Measurements from ENCODE around the gene FKBP14. TPM values are rescaled to one million over a fixed set of nuclear protein-coding genes. Genes with fewer than 3 reads are reported as not detected.

The FKBP14 gene
- total RNA-seq, 1 experiment from 2014 or later = 11.5 TPM

GRCh38 chr7:30049173-30049572, 22.7 kb upstream of the FKBP14 start:
- Histone ChIP-seq H2AK5ac (ENCODE audit: insufficient read length, low read length) (no peak overlapping the region), H3K79me2 (ENCODE audit: insufficient read depth, low read length) (no peaks in the 10 kb centered on the region; the same call in 1 of the 2 replicates), H2BK15ac (ENCODE audit: low read depth, low read length) (no peak overlapping the region), H3K18ac (ENCODE audit: insufficient read length, low read depth, low read length) (no peak overlapping the region), H3T11ph (ENCODE audit: low read length) (no peak overlapping the region), H3K9ac (ENCODE audit: extremely low read depth, insufficient read length, low read length) (no peak overlapping the region), H2AFZ (ENCODE audit: low read length) (no peak overlapping the region), H3K23ac (ENCODE audit: insufficient read length, low read depth, low read length) (no peak overlapping the region), H3K56ac (ENCODE audit: insufficient read length, low read depth, low read length) (no peak overlapping the region), H4K5ac (ENCODE audit: insufficient read length, low read depth, low read length) (no peak overlapping the region), H3K4ac (ENCODE audit: low read depth, low read length) (no peak overlapping the region), H2BK20ac (ENCODE audit: low read depth, low read length, poor library complexity, severe bottlenecking) (no peak overlapping the region), H3K4me1 (ENCODE audit: insufficient read depth, low read length) (no peaks in the 10 kb centered on the region), H4K20me1 (ENCODE audit: control insufficient read depth, insufficient read depth, insufficient read length) (no peaks in the 10 kb centered on the region), H3K9me3 (ENCODE audit: control insufficient read depth, low read depth, low read length) (no peaks in the 10 kb centered on the region), H3K4me2 (ENCODE audit: insufficient read depth, insufficient read length, low read length) (no peak overlapping the region), H3K14ac (ENCODE audit: insufficient read depth, low read length) (no peak overlapping the region), H2BK120ac (ENCODE audit: low read depth, low read length, poor library complexity, severe bottlenecking) (no peak overlapping the region), H3K23me2 (ENCODE audit: insufficient read length, low read depth, low read length, poor library complexity, severe bottlenecking) (no peaks in the 10 kb centered on the region), H4K91ac (ENCODE audit: insufficient read length, low read depth, low read length) (no peak overlapping the region), H3K27me3 (ENCODE audit: insufficient read depth, low read length) (no peaks in the 10 kb centered on the region), H2BK12ac (ENCODE audit: insufficient read length, low read depth, low read length) (no peak overlapping the region), H4K8ac (replicated peaks; ENCODE audit: insufficient read length, low read depth, low read length) (no peak overlapping the region), H2BK5ac (ENCODE audit: insufficient read length, low read length) (no peak overlapping the region), H3K27ac (ENCODE audit: insufficient read length, low read depth, low read length) (no peak overlapping the region), H3K79me1 (ENCODE audit: insufficient read depth, low read depth, low read length, poor library complexity, severe bottlenecking) (peaks cover under 1% of the 10 kb centered on the region)
- no peak for DNase-seq
- no peak for TF ChIP-seq CTCF (conservative IDR thresholded peaks at IDR 0.05)
- no peaks in the 10 kb centered on the region for H3K9me3 Mint-ChIP-seq
- no peaks in the 10 kb centered on the region for H3K27me3 Mint-ChIP-seq (ENCODE audit: low read depth)
- H3K4me1 Mint-ChIP-seq = peaks cover 2 to 3% of the 10 kb centered on the region in 2 experiments; a peak in 1 of 4 replicates
- no peak overlapping the region for H3K4me3 Mint-ChIP-seq
- WGBS (ENCODE audit: extremely low coverage, insufficient read length, low lambda C conversion rate) = no CpG with 5 or more reads among the region's 4 CpGs
- H3K27ac Mint-ChIP-seq = no peak overlapping the region
- peaks cover 22 to 71% (median 66%) of the 10 kb centered on the region in 3 experiments; a peak in 6 of 7 replicates for H3K36me3 Mint-ChIP-seq (ENCODE audit: insufficient read depth in 1 of 3, low read depth in 3 of 3)

All from H9 (cell line).